ENCODE results near the gene ZDHHC11B.
"Not testable (repeated sequence)": the region's sequence is repeated elsewhere in the genome, so short reads cannot be mapped to it uniquely, and the experiment has no call there.

ZDHHC11B gene

GRCh38 chr5:708848-709517 lies 75.5 kb downstream of the ZDHHC11B start:
- H3K9me3 ChIP-seq (ENCODE audit: insufficient read depth, low read length); H3K9ac ChIP-seq (ENCODE audit: low read length); H2AFZ ChIP-seq (ENCODE audit: low read depth, low read length); H3K4me3 ChIP-seq (ENCODE audit: low read length); H3K4me1 ChIP-seq (ENCODE audit: low read length); H3K36me3 ChIP-seq (replicated peaks; ENCODE audit: low read depth, low read length); H3K27me3 ChIP-seq (ENCODE audit: low read depth, low read length); H4K20me1 ChIP-seq (ENCODE audit: insufficient read depth, low read length); H3K27ac ChIP-seq (ENCODE audit: low read length); H3K79me2 ChIP-seq (ENCODE audit: low read length); H3K4me2 ChIP-seq (ENCODE audit: low read length): not testable (repeated sequence)

GRCh38 chr5:708374-708773 lies 76.2 kb downstream of the ZDHHC11B start:
- not testable (repeated sequence) for H3K4me1 ChIP-seq (ENCODE audit: low read length); H3K27me3 ChIP-seq (ENCODE audit: low read depth, low read length); H3K4me3 ChIP-seq (ENCODE audit: low read length); H3K4me2 ChIP-seq (ENCODE audit: low read length); H3K27ac ChIP-seq (ENCODE audit: low read length); H3K36me3 ChIP-seq (replicated peaks; ENCODE audit: low read depth, low read length); H2AFZ ChIP-seq (ENCODE audit: low read depth, low read length); H3K79me2 ChIP-seq (ENCODE audit: low read length); H3K9me3 ChIP-seq (ENCODE audit: insufficient read depth, low read length); H3K9ac ChIP-seq (ENCODE audit: low read length); H4K20me1 ChIP-seq (ENCODE audit: insufficient read depth, low read length)

- not testable (repeated sequence) for H3K9me3 ChIP-seq (ENCODE audit: insufficient read depth, low read length); H3K4me1 ChIP-seq (ENCODE audit: low read length); H3K4me3 ChIP-seq (ENCODE audit: low read length); H3K36me3 ChIP-seq (replicated peaks; ENCODE audit: low read depth, low read length); H3K27ac ChIP-seq (ENCODE audit: low read length); H3K4me2 ChIP-seq (ENCODE audit: low read length); H4K20me1 ChIP-seq (ENCODE audit: insufficient read depth, low read length); H3K79me2 ChIP-seq (ENCODE audit: low read length); H3K9ac ChIP-seq (ENCODE audit: low read length); H3K27me3 ChIP-seq (ENCODE audit: low read depth, low read length); H2AFZ ChIP-seq (ENCODE audit: low read depth, low read length)
Observed at GRCh38 chr5:706127-706526, 78.4 kb downstream of the ZDHHC11B start.

- not testable (repeated sequence) for H3K36me3 ChIP-seq (replicated peaks; ENCODE audit: low read depth, low read length)
Observed at GRCh38 chr5:696753-697702, 87.5 kb downstream of the ZDHHC11B start.

GRCh38 chr5:696191-696590 lies 88.3 kb downstream of the ZDHHC11B start:
- not testable (repeated sequence) for H3K4me2 ChIP-seq (ENCODE audit: low read length); H3K36me3 ChIP-seq (replicated peaks; ENCODE audit: low read depth, low read length); H3K9me3 ChIP-seq (ENCODE audit: insufficient read depth, low read length); H4K20me1 ChIP-seq (ENCODE audit: insufficient read depth, low read length); H3K4me3 ChIP-seq (ENCODE audit: low read length); H3K9ac ChIP-seq (ENCODE audit: low read length); H3K79me2 ChIP-seq (ENCODE audit: low read length); H2AFZ ChIP-seq (ENCODE audit: low read depth, low read length); H3K4me1 ChIP-seq (ENCODE audit: low read length); H3K27me3 ChIP-seq (ENCODE audit: low read depth, low read length); H3K27ac ChIP-seq (ENCODE audit: low read length)

More at GRCh38 chr5:696753-697702, 87.5 kb downstream of the ZDHHC11B start:
- H3K79me2 ChIP-seq (ENCODE audit: low read length); H3K4me3 ChIP-seq (ENCODE audit: low read length); H3K27me3 ChIP-seq (ENCODE audit: low read depth, low read length); H2AFZ ChIP-seq (ENCODE audit: low read depth, low read length); H3K4me2 ChIP-seq (ENCODE audit: low read length); H3K27ac ChIP-seq (ENCODE audit: low read length); H4K20me1 ChIP-seq (ENCODE audit: insufficient read depth, low read length); H3K9me3 ChIP-seq (ENCODE audit: insufficient read depth, low read length); H3K4me1 ChIP-seq (ENCODE audit: low read length); H3K9ac ChIP-seq (ENCODE audit: low read length): not testable (repeated sequence)

GRCh38 chr5:695475-695874 lies 89.1 kb downstream of the ZDHHC11B start:
- not testable (repeated sequence) for H3K79me2 ChIP-seq (ENCODE audit: low read length); H3K27ac ChIP-seq (ENCODE audit: low read length); H3K4me3 ChIP-seq (ENCODE audit: low read length); H4K20me1 ChIP-seq (ENCODE audit: insufficient read depth, low read length); H2AFZ ChIP-seq (ENCODE audit: low read depth, low read length); H3K36me3 ChIP-seq (replicated peaks; ENCODE audit: low read depth, low read length); H3K9ac ChIP-seq (ENCODE audit: low read length); H3K4me1 ChIP-seq (ENCODE audit: low read length); H3K27me3 ChIP-seq (ENCODE audit: low read depth, low read length); H3K4me2 ChIP-seq (ENCODE audit: low read length); H3K9me3 ChIP-seq (ENCODE audit: insufficient read depth, low read length)

GRCh38 chr5:694042-694431 lies 90.5 kb downstream of the ZDHHC11B start:
- not testable (repeated sequence) for H4K20me1 ChIP-seq (ENCODE audit: insufficient read depth, low read length); H3K4me1 ChIP-seq (ENCODE audit: low read length); H3K36me3 ChIP-seq (replicated peaks; ENCODE audit: low read depth, low read length); H3K27ac ChIP-seq (ENCODE audit: low read length); H2AFZ ChIP-seq (ENCODE audit: low read depth, low read length); H3K27me3 ChIP-seq (ENCODE audit: low read depth, low read length); H3K9ac ChIP-seq (ENCODE audit: low read length); H3K9me3 ChIP-seq (ENCODE audit: insufficient read depth, low read length); H3K79me2 ChIP-seq (ENCODE audit: low read length)
- H3K4me3 ChIP-seq (ENCODE audit: low read length): peak overlapping the region; percentile 77
- peak overlapping the region; percentile 60 for H3K4me2 ChIP-seq (ENCODE audit: low read length)

- Histone ChIP-seq H3K4me3 (ENCODE audit: low read length) (peak within 1 kb of the TSS; percentile 77), H3K4me2 (ENCODE audit: low read length) (peak within 1 kb of the TSS; percentile 73), H3K9ac (ENCODE audit: low read length) (peak within 1 kb of the TSS; percentile 42; the same call in 1 of the 2 replicates)
- H4K20me1 ChIP-seq (ENCODE audit: insufficient read depth, low read length); H3K36me3 ChIP-seq (replicated peaks; ENCODE audit: low read depth, low read length); H2AFZ ChIP-seq (ENCODE audit: low read depth, low read length); H3K27ac ChIP-seq (ENCODE audit: low read length); H3K9me3 ChIP-seq (ENCODE audit: insufficient read depth, low read length); H3K27me3 ChIP-seq (ENCODE audit: low read depth, low read length); H3K4me1 ChIP-seq (ENCODE audit: low read length); H3K79me2 ChIP-seq (ENCODE audit: low read length): not testable (repeated sequence)
Observed at GRCh38 chr5:693271-694041, 91.1 kb downstream of the ZDHHC11B start, which contains the start of gene TPPP. TSS of gene TPPP (minus strand) at chr5:693352. CDS start at chr5:678060, 15,292 bp downstream.

- not testable (repeated sequence) for H3K27ac ChIP-seq (ENCODE audit: low read length)
Observed at GRCh38 chr5:692529-693041, 91.9 kb downstream of the ZDHHC11B start.

More at GRCh38 chr5:692529-693041, 91.9 kb downstream of the ZDHHC11B start:
- Histone ChIP-seq H3K4me3 (ENCODE audit: low read length) (peak overlapping the region; percentile 75), H3K9ac (ENCODE audit: low read length) (peak overlapping the region; percentile 6; the same call in 1 of the 2 replicates), H3K4me2 (ENCODE audit: low read length) (peak overlapping the region; percentile 73)
- not testable (repeated sequence) for H3K9me3 ChIP-seq (ENCODE audit: insufficient read depth, low read length); H2AFZ ChIP-seq (ENCODE audit: low read depth, low read length); H3K4me1 ChIP-seq (ENCODE audit: low read length); H4K20me1 ChIP-seq (ENCODE audit: insufficient read depth, low read length); H3K27me3 ChIP-seq (ENCODE audit: low read depth, low read length); H3K79me2 ChIP-seq (ENCODE audit: low read length); H3K36me3 ChIP-seq (replicated peaks; ENCODE audit: low read depth, low read length)

Data from OCI-LY3 (cell line).